DOHH2 (cell line): ENCODE data around the gene TFPI2.

Source experiments
- CTCF ChIP-seq: fragments of 200-600 bp; sonication (generic); IDR thresholded peaks from one replicate; pipeline ENCODE4 v1.5.1; 2014; ENCODE audit warnings: antibody characterized with exemption, mild to moderate bottlenecking, low read depth, low read length; ENCODE audit not compliant: poor library complexity, severe bottlenecking
- EZH2phosphoT487 ChIP-seq: fragments of 200-600 bp; sonication (generic); IDR thresholded peaks from 2 replicates; pipeline ENCODE4 v1.6.1; 2017; ENCODE audit warnings: borderline replicate concordance, mild to moderate bottlenecking, antibody characterized with exemption, low read length, moderate library complexity, mixed read lengths

- TF ChIP-seq EZH2phosphoT487 (no peak), CTCF (no peak)
Measured at GRCh38 chr7:93920496-93921182, 30.1 kb upstream of the TFPI2 start.
